ENCODE data around the gene TMEM123.

The TMEM123 gene

DNA sequence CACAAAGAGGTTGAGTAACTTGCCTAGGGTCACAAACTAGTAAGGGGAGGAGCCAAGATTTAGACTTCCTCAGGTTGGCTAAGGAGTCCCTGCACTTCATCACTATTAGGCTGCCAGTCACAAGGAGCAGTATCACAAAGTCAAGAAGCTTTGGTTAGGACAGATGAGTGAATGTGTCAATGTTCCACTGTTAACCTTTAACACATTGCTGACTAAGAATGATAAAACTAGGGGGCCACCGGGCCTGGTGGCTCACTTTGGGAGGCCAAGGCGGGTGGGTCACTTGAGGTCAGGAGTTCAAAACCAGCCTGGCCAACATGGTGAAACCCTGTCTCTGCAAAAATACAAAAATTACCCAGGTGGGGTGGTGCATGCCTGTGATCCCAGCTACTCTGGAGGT, 32.0 kb downstream of the TMEM123 start:
- H3K4me3 ChIP-seq (replicated peaks in 1 of 2; ENCODE audit: low read depth in 2 of 2, low read length in 2 of 2), result no peak overlapping the region
- TF ChIP-seq, protein P1, sequence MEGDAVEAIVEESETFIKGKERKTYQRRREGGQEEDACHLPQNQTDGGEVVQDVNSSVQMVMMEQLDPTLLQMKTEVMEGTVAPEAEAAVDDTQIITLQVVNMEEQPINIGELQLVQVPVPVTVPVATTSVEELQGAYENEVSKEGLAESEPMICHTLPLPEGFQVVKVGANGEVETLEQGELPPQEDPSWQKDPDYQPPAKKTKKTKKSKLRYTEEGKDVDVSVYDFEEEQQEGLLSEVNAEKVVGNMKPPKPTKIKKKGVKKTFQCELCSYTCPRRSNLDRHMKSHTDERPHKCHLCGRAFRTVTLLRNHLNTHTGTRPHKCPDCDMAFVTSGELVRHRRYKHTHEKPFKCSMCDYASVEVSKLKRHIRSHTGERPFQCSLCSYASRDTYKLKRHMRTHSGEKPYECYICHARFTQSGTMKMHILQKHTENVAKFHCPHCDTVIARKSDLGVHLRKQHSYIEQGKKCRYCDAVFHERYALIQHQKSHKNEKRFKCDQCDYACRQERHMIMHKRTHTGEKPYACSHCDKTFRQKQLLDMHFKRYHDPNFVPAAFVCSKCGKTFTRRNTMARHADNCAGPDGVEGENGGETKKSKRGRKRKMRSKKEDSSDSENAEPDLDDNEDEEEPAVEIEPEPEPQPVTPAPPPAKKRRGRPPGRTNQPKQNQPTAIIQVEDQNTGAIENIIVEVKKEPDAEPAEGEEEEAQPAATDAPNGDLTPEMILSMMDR (IDR thresholded peaks at IDR 0.05; ENCODE audit: low read depth, low read length), result no peak
- no peak for DNase-seq (ENCODE audit: low read depth in 2 of 2)

DNA sequence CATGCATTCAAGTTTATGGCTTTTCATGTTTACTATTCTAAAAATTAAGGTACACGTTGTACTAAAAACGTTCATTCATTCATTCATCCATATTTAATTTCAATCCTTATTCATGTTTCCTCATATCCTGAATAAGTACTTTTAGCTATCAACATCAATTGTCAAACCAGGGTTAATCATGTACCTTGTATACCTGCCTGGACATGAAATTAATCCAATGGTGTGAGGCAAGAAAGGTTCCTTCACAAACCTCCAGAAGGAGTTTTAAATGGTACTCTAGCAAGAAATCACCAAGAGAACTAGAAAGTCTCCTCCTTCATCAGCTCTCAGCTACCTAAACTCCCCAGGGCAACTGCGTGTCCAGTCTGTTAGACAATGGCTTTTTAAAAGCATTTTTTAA, 33.4 kb downstream of the TMEM123 start:
- no peak overlapping the region for H3K4me3 ChIP-seq (replicated peaks in 1 of 2; ENCODE audit: low read depth in 2 of 2, low read length in 2 of 2)
- no peak for DNase-seq (ENCODE audit: low read depth in 2 of 2)
- TF ChIP-seq, protein P1 (IDR thresholded peaks at IDR 0.05; ENCODE audit: low read depth, low read length), result no peak

DNA sequence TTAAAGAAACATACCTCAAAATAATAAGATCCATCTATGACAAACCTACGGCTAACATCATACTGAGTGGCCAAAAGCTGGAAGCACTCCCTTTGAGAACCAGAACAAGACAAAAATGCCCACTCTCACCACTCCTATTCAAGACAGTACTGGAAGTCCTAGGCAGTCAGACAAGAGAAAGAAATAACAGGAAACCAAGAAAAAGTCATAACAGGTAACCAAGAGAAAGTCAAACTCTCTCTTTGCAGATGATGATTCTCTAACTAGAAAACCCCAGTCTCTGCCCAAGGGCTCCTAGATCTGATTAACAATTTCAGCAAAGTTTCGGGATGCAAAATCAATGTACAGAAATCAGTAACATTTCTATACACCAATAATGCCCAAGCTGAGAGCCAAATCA, 35.6 kb downstream of the TMEM123 start:
- TF ChIP-seq, protein P1 (IDR thresholded peaks at IDR 0.05; ENCODE audit: low read depth, low read length), result no peak
- no peak for DNase-seq (ENCODE audit: low read depth in 2 of 2)
- H3K4me3 ChIP-seq (replicated peaks in 1 of 2; ENCODE audit: low read depth in 2 of 2, low read length in 2 of 2), result no peak overlapping the region

DNA sequence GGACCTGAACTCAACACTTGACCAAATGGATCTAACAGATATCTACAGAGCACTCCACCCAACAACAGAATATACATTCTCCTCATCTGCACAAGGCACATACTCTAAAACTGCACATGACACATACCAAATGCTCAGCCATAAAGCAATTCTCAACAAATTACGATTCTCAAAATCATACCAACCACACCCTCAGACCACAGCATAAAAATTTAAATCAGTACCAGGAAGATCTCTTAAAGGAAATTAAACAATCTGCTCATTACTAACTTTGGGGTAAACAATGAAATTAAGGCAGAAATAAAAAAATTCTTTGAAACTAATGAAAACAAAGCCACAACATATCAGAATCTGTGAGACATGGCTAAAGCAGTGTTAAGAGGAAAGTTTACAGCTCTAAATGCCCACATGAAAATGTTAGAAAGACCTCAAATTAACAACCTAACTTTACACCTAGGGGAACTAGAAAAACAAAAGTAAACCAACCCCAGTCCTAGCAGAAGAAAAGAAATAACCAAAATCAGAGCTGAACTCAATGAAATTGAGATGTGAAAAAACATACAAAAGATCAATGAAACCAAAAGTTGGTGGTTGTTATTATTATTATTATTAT, 37.2 kb downstream of the TMEM123 start:
- no peak for DNase-seq (ENCODE audit: low read depth in 2 of 2)
- no peak overlapping the region for H3K4me3 ChIP-seq (replicated peaks in 1 of 2; ENCODE audit: low read depth in 2 of 2, low read length in 2 of 2)

DNA sequence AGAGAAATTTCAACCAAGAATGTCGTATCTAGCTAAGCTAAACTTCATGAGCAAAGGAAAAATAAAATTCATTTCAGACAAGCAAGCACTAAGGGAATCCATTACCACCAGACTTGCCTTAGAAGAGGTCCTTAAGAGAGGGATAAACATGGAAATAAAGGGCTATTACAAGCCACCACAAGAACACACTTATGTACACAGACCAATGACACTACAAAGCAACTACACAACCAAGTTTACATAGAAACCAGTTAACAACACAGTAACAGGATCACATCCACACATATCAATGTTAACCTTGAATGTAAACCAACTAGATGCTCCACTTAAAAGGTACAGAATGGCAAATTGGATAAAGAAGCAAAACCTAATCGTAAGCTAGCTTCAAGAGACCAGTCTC, 38.0 kb downstream of the TMEM123 start:
- no peak for DNase-seq (ENCODE audit: low read depth in 2 of 2)
- no peak overlapping the region for H3K4me3 ChIP-seq (replicated peaks in 1 of 2; ENCODE audit: low read depth in 2 of 2, low read length in 2 of 2)
- TF ChIP-seq, protein P1 (IDR thresholded peaks at IDR 0.05; ENCODE audit: low read depth, low read length), result no peak

More for the DNA sequence above, 37.2 kb downstream of the TMEM123 start:
- TF ChIP-seq, protein P1 (IDR thresholded peaks at IDR 0.05; ENCODE audit: low read depth, low read length), result no peak

DNA sequence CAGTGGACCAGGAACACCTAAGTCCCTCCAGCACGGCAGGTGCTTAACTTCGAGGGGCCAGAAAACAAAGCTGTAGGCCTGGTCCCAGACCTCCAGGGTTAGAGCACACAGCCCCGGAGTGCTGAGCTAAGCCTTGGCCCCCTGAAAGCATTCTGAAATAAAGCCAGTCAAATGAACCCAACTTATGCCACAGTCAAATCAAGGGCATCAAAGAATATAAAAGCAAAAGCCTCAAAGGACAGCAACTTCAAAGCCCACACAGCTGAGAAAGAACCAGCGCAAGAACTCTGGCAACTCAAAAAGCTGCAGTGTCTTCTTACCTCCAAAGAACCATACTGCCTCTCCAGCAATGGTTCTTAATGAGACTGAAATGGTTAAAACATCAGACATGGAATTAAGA, 39.1 kb downstream of the TMEM123 start:
- DNase-seq (ENCODE audit: low read depth in 2 of 2), result no peak
- TF ChIP-seq, protein P1 (IDR thresholded peaks at IDR 0.05; ENCODE audit: low read depth, low read length), result no peak
- H3K4me3 ChIP-seq (replicated peaks in 1 of 2; ENCODE audit: low read depth in 2 of 2, low read length in 2 of 2), result no peak overlapping the region

DNA sequence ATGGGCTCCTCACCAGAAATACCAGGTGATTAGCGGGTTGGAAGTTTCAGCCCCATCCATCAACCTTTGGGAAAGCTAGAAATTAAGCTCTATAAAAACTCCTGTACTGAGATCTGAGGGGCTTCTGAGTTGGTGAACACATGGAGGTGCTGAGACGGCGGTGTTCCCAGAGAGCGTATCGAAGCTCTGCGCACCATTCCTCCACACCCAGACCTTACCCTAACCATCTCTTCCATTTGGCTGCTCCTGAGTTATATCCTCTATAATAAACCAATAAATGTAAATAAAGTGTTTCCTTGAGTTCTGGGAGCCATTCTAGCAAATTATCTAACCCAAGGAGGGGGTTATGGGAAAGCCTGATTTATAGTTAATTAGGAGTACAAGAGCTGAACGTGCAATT, 41.4 kb downstream of the TMEM123 start:
- DNase-seq (ENCODE audit: low read depth in 2 of 2), result no peak
- TF ChIP-seq, protein P1 (IDR thresholded peaks at IDR 0.05; ENCODE audit: low read depth, low read length), result no peak
- H3K4me3 ChIP-seq (replicated peaks in 1 of 2; ENCODE audit: low read depth in 2 of 2, low read length in 2 of 2), result no peak overlapping the region

Measured in cardiac fibroblast (primary cell).